Hematopoietic multipotent progenitor cell treated with erythropoietin and hydrocortisone succinate and interleukin-3 and kit ligand, for 4 days (in vitro differentiated cells): Measurements from ENCODE around the gene ZHX3.
A peak's percentile ranks its signal among the peaks of the same experiment; 100 is the strongest.

Experiments used
- DNase-seq: peaks from one replicate; pipeline ENCODE4 v3.0.0-alpha.2; 2015

Gene ZHX3

DNA sequence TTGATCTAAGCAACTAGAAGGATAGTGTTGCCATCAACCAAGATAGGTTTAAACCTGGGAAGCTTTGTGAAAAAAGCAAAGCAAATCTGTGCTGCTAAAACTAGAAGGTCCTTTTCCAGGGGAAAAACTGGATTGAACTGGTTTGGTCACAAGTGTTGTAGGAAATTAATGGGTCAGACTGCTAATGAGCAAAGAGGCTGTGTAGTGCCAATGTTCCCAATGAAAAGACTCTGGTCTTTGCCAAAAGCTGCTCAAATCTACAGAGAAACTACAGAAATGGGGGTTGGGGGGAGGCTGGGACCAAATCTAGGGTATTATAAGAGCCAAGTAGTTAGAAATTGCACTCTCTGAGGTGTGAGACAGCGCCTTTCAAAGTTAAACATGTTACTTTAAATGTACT is 95.2 kb downstream of the ZHX3 start:
- no peak for DNase-seq

DNA sequence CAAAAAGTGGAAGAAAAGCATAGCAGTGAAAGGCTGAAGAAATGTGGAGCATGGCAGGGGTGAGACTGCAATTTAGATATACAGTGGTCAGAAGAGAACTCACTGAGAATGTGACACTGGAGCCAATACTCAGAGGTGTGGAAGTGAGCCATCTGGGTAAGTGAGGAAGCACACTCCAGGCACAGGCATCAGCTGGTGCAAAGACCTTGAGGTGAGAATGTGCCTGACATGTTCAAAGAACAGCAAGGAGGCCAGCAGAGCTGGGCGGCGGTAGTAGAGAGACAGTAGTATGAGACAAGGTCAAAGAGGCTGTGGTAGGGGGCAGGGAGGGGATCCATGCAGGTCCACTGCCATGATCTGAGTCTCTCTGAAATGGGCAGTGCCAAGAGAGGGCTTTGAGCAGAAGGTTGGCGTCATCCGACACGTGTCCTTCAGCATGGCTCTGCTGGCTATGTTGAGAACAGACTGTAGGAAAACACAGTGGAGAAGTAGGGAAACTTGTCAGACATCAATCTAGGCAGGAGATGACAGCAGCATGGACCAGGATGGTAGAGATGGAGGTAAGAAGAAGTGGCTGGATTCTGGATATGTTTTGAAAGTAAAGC is 95.8 kb downstream of the ZHX3 start:
- no peak for DNase-seq

DNA sequence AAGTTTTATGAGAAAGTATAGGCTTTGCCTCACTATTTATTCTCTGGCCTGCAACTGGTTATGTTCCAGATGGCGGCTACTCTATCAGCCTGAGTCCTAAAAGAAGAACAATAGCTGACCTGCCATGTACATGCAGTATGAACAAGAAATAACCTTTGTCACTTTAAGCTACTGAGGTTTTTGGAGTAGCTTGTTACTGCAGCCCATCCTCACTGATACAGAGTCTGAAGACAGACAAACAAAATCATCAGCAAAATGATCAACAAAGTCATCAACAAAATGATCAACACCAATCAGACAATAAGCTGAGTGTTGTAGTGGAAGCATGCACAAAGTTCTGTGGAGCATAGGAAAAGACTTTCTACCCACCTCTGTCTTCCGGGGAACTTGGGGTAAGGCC is 97.7 kb downstream of the ZHX3 start:
- DNase-seq: no peak

DNA sequence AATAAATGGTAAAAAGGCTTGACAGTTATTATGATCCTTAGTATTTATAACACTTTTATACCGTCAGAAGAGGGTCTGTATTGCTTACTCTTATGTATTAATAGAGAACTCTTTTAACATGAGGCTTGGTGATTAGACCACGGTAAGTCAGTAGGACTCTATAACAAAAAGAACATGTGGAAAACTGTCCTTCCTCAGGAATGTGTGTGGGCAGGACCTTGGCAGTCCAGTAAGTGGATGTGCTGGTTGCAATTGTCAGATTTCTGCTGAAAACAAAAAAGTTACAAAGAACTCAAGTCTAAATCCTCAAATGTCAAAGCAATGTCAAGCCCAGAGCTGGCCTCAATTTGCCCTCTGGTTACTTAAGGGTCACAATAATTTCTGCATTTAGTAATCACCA is 99.1 kb downstream of the ZHX3 start:
- no peak for DNase-seq

DNA sequence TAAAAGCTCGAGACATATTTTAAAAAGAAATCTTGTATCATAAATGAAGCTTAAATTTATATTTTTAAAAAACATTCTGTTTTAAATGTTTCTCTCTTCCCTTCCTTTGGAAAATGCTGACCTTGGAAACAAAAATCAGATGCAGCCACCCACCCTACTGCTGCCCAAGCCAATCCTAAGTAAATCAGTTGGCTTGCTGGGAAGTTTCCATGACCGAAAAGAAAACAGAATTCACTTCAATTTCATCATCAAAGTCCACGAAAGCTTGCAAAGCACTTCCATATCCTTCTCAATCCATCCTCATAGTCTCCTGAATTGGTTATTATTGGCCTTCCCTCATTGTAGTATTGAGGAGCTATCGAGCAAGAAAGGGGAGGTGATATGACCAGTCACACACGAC is 100.1 kb downstream of the ZHX3 start:
- no peak for DNase-seq

DNA sequence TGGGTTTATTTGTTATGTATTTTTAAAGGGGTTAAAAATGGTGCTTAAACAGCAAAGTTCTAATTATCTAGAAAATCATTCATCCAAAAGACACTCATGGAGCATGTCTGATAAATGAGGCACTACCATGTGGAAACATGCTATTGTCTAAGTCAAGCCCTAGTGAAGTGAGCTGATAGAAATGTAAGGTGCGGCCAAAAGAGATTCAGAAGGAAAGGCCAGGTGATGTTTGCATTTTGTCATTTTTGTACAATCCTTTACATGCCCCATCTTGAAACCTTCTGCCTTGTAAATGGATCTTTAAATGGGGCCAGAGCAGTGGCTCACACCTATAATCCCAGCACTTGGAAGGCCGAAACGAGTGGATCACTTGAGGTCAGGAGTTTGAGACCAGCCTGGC is 102.9 kb downstream of the ZHX3 start:
- DNase-seq: no peak

DNA sequence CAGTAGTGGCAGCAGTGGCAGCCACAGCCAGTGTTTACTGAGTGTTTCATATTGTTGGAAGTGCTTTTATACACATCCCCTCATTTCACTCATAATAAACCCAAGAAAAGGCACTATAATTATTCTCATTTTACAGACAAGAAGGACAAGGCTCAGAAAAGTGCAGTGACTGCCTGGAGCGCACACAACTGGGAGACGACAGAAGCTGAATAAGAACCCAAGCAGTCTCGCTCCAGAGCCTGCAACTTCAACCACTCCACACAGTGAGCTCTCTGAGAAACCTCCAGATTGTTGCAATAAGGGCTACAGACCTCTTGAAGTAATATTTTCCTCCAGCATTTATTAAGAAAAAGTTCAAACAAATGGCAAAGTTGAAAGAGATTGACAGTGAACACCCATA is 103.3 kb downstream of the ZHX3 start:
- no peak for DNase-seq

DNA sequence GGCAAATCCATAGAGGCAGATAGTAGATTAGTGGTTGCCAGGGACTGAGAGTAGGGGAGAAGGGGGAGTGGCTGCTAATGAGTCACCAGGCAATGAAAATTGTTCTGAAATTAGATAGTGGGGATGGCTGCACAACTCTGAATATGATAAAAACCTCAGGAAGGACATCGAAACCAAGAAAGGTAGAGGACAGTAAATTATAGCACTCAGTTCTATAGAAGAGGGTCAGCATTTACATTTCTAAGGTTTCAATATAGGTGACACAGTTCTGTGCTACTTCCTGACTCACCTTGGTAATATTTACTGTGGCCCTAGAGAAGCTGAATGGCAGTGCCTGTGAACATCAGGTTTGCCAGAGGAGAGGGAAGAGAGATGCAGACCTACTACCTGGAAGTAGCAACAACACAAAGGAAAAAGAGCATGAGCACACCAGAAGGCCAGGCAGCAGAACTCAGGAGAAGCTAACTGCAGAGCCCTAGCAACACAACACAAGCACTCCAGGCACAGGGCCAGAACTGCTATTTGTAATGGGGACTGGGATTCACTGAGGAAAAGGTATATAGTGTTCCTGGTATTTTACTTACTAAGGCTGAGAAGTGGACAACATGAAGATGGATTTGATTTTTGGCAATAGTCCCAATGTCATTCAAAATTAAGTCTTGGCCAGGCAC is 104.2 kb downstream of the ZHX3 start:
- peak; percentile 24 for DNase-seq

DNA sequence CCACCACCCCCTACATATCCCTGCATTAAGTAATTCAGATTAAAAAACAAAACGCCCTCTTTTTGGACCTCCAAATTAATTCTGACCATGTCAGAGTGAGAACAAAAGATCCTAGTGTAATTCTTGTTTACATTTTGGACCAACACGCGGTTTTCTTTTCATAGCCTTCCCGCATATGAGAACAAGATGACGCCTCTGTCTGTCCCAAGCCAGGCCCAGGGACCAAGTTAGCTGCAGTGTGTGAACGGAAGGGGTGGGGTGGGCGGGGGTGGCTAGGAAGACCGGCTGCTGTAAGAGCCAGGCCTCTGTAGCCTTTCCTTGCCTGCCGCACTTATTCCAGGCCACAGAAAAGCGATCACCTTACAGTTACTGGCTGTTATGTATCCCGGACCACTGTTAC is 112.2 kb downstream of the ZHX3 start:
- no peak for DNase-seq

DNA sequence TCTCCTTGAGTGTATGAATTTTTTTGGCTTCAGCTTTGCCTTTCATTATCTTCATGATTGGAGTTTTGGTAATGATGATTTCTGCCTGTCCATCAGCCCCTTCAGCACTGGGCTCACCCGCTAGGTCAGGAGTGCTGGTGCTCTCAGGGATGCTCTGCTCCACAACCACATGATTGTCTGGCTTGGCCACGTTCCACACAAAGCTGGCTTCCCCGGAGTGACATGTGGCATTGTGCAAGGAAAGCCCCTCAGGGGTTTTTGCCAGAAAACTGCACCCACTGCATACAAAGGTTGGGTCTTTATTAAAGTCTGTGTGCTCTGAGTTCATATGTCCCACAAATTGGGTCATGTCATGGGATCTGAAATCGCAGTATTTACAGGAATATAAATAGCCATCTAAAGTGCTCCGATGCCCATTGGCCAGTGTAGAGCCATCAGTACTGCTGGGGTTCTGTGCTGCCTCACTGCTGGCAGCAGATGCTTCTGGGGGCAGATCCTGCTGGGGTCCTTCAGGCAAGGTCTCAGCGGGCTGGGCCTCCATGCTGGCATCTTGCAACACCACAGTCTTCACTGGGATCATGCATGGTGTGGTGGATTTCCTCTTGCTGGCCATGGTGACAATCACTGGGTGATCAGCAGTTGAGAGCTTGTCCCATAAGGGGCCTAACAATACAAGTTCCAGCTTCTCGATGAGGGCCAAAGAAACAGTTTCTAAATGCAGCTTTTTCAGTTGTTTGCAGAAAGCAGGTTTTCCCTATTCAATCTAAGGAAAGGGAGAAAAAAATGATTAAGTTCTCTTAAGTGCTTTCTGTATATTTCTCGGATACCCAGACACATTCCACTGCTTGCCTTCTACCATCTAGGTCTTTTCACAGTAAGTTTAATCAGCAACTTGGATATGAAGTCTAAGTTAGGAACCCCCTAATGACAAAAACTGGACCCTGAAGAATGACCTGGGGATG is 112.9 kb downstream of the ZHX3 start:
- DNase-seq: no peak

DNA sequence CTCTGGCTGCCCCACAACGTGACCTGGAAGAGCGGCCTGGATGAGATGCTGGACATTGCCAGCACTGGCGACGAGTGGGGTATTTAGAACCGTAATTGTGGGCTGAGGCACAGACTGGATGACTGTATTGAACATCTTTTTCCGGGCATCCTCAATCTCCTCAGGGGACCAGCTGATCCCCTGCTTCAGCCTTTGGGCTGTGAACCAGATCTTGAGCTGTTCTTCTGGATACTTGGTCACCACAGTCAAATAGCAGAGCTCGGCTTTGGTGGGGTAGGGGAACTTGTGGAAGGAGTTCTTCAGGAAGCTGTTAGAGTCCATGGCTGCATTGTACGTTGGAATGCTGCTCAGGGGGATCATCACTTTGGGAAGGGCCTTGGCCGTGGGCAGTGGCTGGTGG is 113.9 kb downstream of the ZHX3 start:
- no peak for DNase-seq

DNA sequence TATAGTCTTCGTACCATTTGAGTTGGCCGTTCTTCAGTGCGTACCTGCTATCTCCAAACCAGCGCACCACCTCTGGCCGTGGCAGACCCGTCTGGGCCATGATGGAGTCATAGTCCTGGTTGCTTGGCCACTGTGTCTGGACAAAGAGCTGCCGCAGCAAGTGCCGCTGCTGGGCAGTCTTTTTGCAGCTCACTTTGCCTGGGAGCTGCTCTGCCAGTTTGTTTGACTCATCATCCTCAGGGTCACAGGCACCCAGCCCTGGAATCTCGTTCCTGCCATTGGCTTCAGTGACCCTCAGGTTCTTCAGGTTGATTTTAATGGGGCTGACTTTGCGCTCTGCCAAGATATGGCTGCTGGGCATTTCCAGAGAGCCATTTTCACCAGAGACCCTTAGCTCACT is 115.1 kb downstream of the ZHX3 start:
- no peak for DNase-seq

DNA sequence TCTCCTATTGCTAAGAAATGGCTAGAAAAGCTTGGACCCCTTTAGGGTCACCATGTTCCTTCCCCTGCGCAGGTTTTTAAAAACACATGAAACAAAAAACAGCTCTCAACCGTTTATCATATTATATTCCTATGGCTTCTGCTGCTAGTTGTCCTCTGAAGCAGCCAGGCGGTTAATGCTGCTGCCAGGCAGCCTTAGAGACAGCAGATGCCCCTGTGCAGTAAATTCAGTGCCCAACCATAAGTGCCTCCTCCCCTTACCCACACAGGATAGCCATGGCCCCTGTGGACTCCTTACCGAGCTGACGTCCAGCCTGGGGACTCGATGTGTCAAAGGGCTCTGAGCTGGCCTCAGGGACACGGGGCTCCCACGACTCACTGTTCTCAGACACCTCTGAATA is 115.8 kb downstream of the ZHX3 start:
- DNase-seq: no peak

DNA sequence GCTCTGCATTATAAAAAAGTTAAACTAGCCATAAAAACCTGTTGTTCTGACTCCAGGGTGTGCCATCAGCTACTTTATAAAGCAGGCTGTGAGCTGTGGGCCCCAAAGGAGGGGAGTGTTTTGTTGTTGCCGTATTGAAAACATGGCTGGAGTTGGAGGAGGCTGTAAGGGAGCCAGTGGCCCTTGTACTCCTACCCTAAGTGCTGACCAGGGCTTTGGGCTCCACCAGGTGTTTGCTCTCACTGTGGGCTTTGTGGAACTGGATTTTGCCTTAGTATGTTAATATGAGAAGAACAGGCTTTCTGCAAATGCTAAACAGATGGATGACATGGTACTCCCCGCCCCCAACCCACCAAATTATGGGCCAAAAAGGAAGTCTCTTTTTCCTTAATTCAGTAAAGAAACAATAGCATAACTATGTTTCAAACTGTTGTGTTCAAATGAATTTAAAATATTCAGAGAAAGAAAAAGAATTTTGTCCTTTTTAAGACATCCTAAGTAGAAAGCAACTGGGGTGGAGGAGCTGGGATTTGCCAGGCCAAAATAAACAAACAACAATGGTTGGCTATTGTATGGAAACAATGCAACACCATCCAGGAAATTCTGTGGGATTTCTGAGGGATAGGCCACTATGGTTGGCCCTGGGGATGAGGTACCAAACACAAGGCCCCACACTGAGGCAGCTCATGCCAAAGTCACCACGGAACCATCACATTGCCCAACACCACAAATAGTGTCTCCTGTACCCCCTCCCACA is 116.9 kb downstream of the ZHX3 start:
- no peak for DNase-seq

DNA sequence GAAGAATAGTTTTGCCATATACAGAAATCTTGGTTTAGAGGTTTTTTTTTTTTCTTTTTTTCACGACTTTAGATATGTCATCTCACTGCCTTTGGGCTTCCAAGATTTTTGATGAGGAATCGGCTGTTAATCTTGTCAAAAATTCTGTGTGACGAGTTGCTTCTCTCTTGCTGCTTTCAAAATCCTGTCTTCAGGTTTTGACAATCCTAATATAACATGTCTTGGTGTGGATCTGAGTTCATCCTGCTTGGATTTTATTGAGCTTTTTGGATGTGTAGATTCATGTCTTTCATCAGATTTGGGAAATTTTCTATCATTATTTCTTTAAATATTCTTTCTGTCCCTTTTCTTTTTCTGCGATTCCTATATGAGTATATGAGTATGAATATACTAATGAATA is 119.1 kb downstream of the ZHX3 start:
- no peak for DNase-seq

DNA sequence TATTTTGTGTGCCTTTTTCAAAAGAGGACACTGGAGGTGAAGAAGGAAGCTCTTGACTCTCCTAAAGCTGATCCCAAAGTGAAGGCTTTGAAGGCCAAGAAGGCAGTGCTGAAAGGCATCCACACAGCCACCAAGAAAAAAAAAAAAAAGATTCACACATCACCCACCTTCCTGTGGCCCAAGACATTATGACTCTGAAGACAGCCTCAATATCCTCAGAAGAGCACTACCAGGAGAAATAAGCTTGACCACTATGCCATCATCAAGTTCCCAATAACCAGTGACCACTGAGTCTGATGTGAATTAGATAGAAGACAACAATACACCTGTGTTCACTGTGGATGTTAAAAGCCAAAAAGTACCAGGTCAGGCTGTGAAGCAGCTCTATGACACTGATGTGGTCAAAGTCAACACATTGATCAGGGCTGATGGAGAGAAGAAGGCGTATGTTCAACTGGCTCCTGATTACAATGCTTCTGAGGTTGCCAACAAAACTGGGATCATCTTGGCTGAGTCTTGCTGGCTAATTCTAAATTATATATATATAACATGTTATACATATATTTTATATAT is 120.8 kb downstream of the ZHX3 start:
- no peak for DNase-seq

DNA sequence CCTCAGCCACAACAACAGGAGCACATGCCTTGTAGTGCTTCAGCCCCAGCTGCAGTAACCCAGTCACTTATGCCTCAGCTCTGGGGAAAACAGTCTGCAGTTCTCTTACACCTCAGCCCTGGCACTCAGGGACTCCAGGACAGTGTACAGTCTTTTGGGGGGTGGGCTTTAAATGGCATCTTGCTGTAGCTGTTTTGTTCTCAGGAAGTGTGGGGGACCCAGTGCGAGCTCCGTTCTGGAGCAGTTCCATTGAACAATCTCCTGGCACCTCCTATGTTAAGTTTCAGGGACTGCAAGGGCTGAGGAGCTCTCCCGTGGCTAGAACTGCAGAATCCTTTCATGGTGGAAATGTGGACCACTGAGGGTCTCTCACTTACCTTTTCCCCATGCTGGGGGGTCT is 125.0 kb downstream of the ZHX3 start:
- no peak for DNase-seq

DNA sequence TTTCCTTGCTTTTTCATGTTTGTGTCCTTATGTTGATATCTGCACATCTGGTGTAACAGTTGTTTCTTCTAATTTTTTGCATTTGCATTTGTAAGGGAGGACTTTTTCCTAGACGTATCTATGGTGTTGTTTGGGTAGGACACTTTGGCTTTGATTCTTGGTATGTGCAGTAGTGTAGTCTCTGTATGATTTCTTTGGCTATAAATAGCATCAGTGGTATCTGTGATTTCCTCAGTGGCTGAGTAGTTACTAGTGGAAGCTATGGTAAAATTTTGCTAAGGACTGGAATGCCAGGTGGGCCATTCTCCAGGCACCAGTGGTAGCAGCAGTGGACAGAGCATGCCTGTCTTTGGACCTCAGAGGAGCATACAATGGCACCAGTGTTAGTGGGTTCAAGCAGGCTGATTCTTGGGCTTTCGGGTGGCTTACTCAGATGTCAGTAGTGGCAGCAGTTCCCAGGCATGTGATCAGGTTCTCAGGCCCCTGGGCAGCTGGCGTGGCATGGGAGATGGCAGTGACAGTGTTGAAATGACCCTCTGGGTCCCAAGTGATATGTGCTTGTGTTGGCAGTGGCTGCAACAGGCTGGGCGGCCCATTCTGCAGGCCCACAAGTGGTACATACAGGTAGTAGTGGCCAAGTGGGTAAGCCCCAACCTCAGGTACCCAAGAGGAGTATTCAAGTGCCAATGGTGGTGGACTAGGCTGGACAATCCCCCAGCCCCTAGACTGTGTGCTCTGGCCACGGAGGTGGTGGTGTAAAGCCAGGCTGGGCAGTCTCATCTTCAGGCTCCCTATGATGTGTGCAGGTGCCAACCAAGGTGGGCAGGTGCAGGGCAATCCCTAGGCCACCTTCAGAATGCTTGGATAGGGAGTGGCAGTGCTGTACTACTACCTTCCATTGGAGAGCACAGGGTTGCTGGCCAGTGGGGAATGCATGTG is 125.7 kb downstream of the ZHX3 start:
- DNase-seq: no peak

DNA sequence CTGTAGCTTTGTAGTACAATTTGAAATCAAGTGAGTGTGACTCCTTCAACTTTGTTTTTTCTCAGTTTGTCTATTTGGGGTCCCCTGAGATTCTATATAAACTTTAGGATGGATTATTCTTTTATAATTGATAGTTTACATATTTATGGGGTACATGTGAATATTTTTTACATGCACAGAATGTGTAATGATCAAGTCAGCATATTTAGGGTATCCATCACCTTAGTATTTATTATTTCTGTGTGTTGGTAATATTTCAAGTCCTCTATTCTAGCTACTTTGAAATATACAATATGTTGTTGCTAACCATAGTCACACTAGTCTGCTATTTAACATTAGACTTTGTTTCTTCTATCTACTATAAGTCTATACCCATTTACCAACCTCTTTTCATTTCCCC is 129.9 kb downstream of the ZHX3 start:
- DNase-seq: no peak

DNA sequence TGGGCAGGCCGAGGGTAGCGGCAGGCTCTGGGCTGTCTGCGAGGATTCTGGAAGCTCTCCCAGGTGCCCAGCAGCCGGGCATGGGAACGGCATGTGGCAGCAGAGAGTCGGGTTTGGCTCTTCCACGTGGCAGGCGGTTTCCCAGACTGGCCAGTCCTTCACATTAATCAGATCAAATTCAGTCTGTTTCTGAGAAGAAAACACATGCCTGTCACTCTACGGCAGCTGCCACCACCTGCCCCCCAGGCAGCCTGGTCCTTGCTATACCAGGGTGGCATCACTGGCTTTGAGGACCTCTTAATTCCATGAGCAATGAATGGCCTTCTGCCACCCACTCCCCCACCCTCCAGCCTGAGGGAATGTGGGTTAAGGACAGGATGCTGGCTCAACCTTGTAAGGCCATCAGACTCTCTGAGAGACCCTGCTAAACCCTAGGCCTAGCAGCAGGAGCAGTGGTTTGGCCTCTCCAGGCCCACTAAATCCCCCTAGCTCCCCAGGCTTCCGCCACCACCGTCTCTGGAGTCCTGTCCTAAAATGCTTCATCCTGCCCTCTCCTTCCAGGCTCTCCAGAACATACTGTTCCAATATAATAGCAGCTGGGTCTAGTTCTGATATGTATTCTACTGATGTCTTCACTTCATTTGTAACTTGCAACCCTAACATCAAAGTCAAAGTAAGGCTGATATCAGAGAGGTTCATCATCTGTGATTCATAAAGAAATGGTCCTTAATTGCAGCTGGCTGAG is 132.3 kb downstream of the ZHX3 start:
- DNase-seq: no peak

DNA sequence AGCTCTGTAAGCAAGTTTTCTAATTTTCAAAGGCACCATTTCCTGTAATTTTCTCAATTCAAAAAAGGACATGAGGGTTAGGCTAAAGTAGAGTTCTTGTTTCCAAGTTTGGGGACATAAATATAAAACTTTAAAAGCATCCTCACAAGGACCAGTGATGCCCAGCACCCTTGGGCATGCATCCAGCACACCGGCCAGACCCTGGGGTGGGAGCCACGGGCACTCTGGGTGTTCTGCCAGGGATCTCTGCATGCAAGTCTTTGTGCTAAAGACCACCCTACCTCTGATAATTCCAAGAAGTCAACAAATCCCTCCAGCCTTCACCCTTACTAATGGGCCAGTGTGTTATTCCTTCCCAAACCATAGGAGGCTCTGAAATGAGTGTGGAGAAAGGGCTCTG is 133.7 kb downstream of the ZHX3 start:
- no peak for DNase-seq
